Measurements from ENCODE around the gene PPARG. TPM values are rescaled to one million over a fixed set of nuclear protein-coding genes. Genes with fewer than 3 reads are reported as not detected.
"Not testable (repeated sequence)": the region's sequence is repeated elsewhere in the genome, so short reads cannot be mapped to it uniquely, and the experiment has no call there.

Gene PPARG
- total RNA-seq, 2 experiments from 2014 or later, result 2.2 to 3.7 TPM

GRCh38 chr3:12267376-12268030 lies 21.4 kb upstream of the PPARG start:
- POLR2A ChIA-PET, result no interaction called here
- H3K27me3 Mint-ChIP-seq, result peaks cover 14% of the 10 kb centered on the region
- no peaks in the 10 kb centered on the region for H3K36me3 Mint-ChIP-seq (ENCODE audit: low read depth)
- CTCF ChIA-PET, result interaction anchor here (1.0 kb wide), 1 partner anchor 213 kb away, joined by 3 read pairs; no protein-coding TSS in a partner anchor
- no peaks in the 10 kb centered on the region for H3K9me3 Mint-ChIP-seq
- H3K27ac Mint-ChIP-seq, result no peak overlapping the region
- H3K4me3 Mint-ChIP-seq, result no peak overlapping the region
- DNase-seq, result no peak
- no peaks in the 10 kb centered on the region for H3K4me1 Mint-ChIP-seq

GRCh38 chr3:12268049-12268735 lies 20.7 kb upstream of the PPARG start:
- DNase-seq, result no peak
- no peak overlapping the region for H3K4me3 Mint-ChIP-seq
- ChIA-PET CTCF (interaction anchor here (1.0 kb wide), 1 partner anchor 212 kb away, joined by 3 read pairs; no protein-coding TSS in a partner anchor), POLR2A (no interaction called here)
- no peaks in the 10 kb centered on the region for H3K36me3 Mint-ChIP-seq (ENCODE audit: low read depth)
- H3K27ac Mint-ChIP-seq, result no peak overlapping the region
- H3K27me3 Mint-ChIP-seq, result peaks cover 13% of the 10 kb centered on the region
- H3K4me1 Mint-ChIP-seq, result no peaks in the 10 kb centered on the region
- no peaks in the 10 kb centered on the region for H3K9me3 Mint-ChIP-seq

DNA sequence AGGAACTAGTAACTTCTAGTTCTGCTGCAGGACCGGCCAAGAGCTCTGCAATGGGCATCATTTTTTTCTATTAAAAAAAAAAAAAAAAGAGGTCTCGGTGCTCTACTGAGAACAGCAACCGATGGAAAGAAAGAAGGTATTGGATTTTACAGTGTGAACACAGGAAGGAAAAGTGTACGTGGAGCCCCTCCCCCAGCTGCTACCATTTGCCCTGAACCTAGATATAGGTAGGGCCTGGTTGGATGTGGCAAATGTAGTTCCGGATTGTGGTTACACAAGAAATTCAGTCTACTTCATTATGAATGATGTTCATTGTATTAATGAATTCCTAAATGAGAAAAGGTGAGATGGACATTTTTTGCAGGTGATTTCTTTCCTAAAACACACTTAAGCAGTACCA lies 17.9 kb upstream of the PPARG start:
- DNase-seq, result no peak
- Mint-ChIP-seq H3K4me3 (no peak overlapping the region), H3K9me3 (no peaks in the 10 kb centered on the region), H3K4me1 (no peaks in the 10 kb centered on the region), H3K27me3 (peaks cover 17% of the 10 kb centered on the region), H3K36me3 (ENCODE audit: low read depth) (no peaks in the 10 kb centered on the region), H3K27ac (no peak overlapping the region)
- CTCF ChIA-PET, result no interaction called here
- POLR2A ChIA-PET, result interaction anchor here (0.7 to 0.9 kb wide), 2 partner anchors 9 kb away, joined by 3 read pairs; no protein-coding TSS in a partner anchor

GRCh38 chr3:12273045-12273695 lies 15.7 kb upstream of the PPARG start:
- ChIA-PET POLR2A (no interaction called here), CTCF (no interaction called here)
- Mint-ChIP-seq H3K36me3 (ENCODE audit: low read depth) (no peaks in the 10 kb centered on the region), H3K27ac (no peak overlapping the region), H3K4me3 (no peak overlapping the region), H3K9me3 (no peaks in the 10 kb centered on the region), H3K4me1 (no peaks in the 10 kb centered on the region), H3K27me3 (peaks cover 13% of the 10 kb centered on the region)
- no peak for DNase-seq

DNA sequence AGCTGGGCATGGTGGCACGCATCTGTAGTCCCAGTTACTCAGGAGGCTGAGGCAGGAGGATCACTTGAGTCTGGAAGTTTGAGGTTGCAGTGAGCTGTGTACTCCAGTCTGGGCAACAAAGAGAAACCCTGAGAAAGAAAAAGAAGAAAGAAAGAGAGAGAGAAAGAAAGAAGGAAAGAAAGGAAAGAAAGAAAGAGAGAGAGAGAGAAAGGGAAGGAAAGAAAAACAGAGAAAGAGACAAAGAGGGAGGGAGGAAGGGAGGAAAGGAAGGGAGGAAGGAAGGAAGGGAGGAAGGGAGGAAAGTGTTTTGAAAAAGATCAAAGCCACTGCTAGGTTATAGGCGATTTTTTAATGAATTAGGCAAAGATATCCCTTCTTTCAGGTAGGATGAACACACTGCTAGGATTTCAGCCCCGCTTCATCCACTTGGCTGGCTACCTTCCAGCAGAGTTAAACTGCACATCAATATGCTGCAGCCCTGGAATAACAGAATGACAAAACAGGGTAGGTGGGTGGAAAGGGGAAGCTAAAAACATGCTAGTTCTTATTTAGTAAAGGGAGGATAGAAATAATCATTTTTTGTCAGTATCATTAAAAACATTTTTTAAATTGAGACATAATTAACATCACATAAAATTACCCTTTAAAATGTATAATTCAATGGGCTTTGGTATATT lies 12.8 kb upstream of the PPARG start:
- DNase-seq, result no peak
- ChIA-PET CTCF (no interaction called here), POLR2A (no interaction called here)
- H3K4me3 Mint-ChIP-seq, result no peak overlapping the region
- H3K4me1 Mint-ChIP-seq, result no peaks in the 10 kb centered on the region
- peaks cover 18% of the 10 kb centered on the region for H3K27me3 Mint-ChIP-seq
- no peaks in the 10 kb centered on the region for H3K36me3 Mint-ChIP-seq (ENCODE audit: low read depth)
- no peaks in the 10 kb centered on the region for H3K9me3 Mint-ChIP-seq
- no peak overlapping the region for H3K27ac Mint-ChIP-seq

DNA sequence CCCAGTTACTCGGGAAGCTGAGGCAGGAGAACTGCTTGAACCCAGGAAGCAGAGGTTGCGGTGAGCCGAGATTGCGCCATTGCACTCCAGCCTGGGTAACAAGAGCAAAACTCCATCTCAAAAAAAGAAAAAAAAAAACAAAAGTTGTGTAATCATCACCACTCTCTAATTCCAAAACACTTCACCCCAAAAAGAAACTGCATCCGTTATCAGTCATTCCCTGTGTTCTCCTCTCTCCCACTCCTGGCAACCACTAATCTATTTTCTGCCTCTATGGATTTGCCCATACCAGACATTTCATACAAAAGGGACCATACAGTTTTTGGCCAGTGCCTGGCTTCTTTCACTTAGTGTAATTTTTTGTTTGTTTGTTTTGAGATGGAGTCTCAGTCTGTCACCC lies 12.0 kb upstream of the PPARG start:
- CTCF ChIA-PET, result not testable (repeated sequence)

DNA sequence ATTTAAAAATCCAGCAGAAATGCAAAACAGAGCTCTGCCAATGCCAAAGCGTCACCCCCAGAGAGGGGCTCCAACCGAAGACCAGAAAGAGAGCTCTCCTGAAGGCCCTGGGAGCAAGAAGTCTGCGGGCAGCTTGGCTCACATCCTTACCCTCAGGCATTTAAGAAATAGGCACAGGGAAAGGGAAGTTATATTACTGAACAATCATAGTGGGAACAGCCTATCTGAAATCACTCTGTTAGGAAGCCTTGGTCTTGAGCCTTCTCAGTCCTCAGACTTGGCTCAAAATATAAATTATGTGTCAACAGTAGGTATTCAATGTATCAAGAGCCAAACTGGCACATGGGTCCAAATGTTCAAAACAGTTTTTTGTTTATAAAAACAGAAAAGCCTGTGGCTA lies 10.3 kb upstream of the PPARG start:
- peaks cover 22% of the 10 kb centered on the region for H3K27me3 Mint-ChIP-seq
- H3K4me3 Mint-ChIP-seq, result no peak overlapping the region
- H3K4me1 Mint-ChIP-seq, result no peaks in the 10 kb centered on the region
- H3K36me3 Mint-ChIP-seq (ENCODE audit: low read depth), result no peaks in the 10 kb centered on the region
- ChIA-PET CTCF (no interaction called here), POLR2A (no interaction called here)
- DNase-seq, result no peak
- no peaks in the 10 kb centered on the region for H3K9me3 Mint-ChIP-seq
- H3K27ac Mint-ChIP-seq, result no peak overlapping the region

More for the DNA sequence above, 12.0 kb upstream of the PPARG start:
- POLR2A ChIA-PET; DNase-seq; H3K4me3 Mint-ChIP-seq; H3K27ac Mint-ChIP-seq; H3K4me1 Mint-ChIP-seq; H3K9me3 Mint-ChIP-seq; H3K36me3 Mint-ChIP-seq (ENCODE audit: low read depth): not testable (repeated sequence)
- H3K27me3 Mint-ChIP-seq, result peaks cover 21% of the 10 kb centered on the region

- CTCF ChIA-PET, result no interaction called here
- no peak overlapping the region for H3K27ac Mint-ChIP-seq
- H3K4me1 Mint-ChIP-seq, result no peaks in the 10 kb centered on the region
- no peaks in the 10 kb centered on the region for H3K9me3 Mint-ChIP-seq
- no peak overlapping the region for H3K4me3 Mint-ChIP-seq
- DNase-seq, result no peak
- no peaks in the 10 kb centered on the region for H3K36me3 Mint-ChIP-seq (ENCODE audit: low read depth)
- H3K27me3 Mint-ChIP-seq, result peaks cover 24% of the 10 kb centered on the region
- POLR2A ChIA-PET, result interaction anchor here (1.1 kb wide), 1 partner anchor 9 kb away, joined by 3 read pairs; no protein-coding TSS in a partner anchor
Measured at GRCh38 chr3:12279591-12280326, 9.1 kb upstream of the PPARG start.

DNA sequence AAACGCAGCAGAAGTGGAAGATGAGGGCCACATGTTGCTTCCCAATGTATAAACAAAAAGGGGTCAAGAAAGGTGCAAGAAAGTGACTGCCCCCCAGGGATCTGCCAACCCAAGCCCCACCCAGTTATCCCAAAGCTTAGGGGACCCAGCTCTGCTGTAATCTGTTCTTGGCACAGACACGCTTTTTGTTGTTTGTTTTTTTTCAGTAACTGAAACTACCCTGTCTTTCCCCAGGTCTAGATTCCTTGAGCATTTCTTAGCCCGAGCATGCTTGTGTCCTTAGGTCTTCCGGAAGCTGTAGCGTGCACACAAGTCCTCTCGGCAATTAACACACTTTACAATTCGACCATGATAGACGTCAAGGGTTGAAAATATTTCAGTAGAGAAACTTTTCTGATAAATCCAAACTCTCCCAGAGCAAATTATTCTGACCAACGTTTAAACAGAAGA lies 8.5 kb upstream of the PPARG start:
- no peaks in the 10 kb centered on the region for H3K36me3 Mint-ChIP-seq (ENCODE audit: low read depth)
- H3K27ac Mint-ChIP-seq, result no peak overlapping the region
- no peak overlapping the region for H3K4me3 Mint-ChIP-seq
- no peaks in the 10 kb centered on the region for H3K4me1 Mint-ChIP-seq
- ChIA-PET POLR2A (interaction anchor here (1.1 kb wide), 1 partner anchor 10 kb away, joined by 3 read pairs; no protein-coding TSS in a partner anchor), CTCF (no interaction called here)
- H3K27me3 Mint-ChIP-seq, result peaks cover 30% of the 10 kb centered on the region
- no peak for DNase-seq
- no peaks in the 10 kb centered on the region for H3K9me3 Mint-ChIP-seq

GRCh38 chr3:12284591-12284990 lies 4.3 kb upstream of the PPARG start:
- Mint-ChIP-seq H3K9me3 (no peaks in the 10 kb centered on the region), H3K4me1 (peaks cover 10% of the 10 kb centered on the region), H3K27me3 (peaks cover 47% of the 10 kb centered on the region), H3K36me3 (ENCODE audit: low read depth) (no peaks in the 10 kb centered on the region), H3K27ac (no peak overlapping the region), H3K4me3 (no peak overlapping the region)
- CTCF ChIA-PET, result no interaction called here
- POLR2A ChIA-PET, result no interaction called here
- no peak for DNase-seq

DNA sequence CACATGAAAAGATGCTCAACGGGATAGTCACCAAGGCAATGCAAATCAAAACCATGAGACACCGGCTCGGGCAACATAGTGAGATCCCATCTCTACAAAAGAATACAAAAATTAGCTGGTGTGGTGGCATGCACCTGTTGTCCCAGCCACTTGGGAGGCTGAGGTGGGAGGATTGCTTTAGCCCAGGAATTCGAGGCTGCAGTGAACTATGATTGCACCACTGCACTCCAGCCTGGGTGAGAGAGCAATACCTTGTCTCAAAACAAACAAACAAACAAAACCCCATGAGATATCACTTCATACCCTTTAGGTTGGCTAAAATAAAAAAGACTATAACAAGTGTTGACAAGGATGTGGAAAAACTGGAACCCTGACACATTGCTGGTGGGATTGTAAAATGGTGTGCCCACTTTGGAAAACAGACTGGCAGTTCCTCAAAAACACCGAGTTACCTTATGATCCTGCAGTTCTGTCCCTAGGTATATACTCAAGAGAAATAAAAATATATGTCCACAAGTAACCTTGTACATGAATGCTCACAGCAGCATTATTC lies 3.8 kb upstream of the PPARG start:
- Mint-ChIP-seq H3K4me1 (peaks cover 10% of the 10 kb centered on the region), H3K9me3 (no peaks in the 10 kb centered on the region), H3K4me3 (no peak overlapping the region), H3K27me3 (peaks cover 48% of the 10 kb centered on the region), H3K36me3 (ENCODE audit: low read depth) (no peaks in the 10 kb centered on the region), H3K27ac (no peak overlapping the region)
- ChIA-PET CTCF (no interaction called here), POLR2A (no interaction called here)
- DNase-seq, result no peak

DNA sequence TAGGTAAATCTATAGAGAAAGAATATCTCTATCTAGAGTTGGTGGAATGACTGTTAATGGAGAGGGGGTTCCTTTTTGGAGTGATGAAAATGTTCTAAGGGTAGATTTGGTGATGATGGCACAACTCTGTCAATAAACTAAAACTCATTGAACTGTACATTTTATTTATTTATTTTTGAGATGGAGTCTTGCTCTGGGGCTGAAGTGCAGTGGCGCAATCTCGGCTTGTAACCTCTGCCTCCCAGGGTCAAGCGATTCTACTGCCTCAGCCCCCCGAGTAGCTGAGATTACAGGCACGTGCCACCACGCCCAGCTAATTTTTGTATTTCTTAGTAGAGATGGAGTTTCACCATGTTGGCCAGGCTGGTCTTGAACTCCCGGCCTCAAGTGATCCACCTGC lies 3.1 kb upstream of the PPARG start:
- H3K4me3 Mint-ChIP-seq; CTCF ChIA-PET; DNase-seq; H3K9me3 Mint-ChIP-seq; H3K36me3 Mint-ChIP-seq (ENCODE audit: low read depth); H3K4me1 Mint-ChIP-seq; H3K27ac Mint-ChIP-seq; POLR2A ChIA-PET: not testable (repeated sequence)
- peaks cover 44% of the 10 kb centered on the region for H3K27me3 Mint-ChIP-seq
